ENCODE measurements around the gene DNAJC6. TPM values are rescaled to one million over a fixed set of nuclear protein-coding genes. Genes with fewer than 3 reads are reported as not detected.

The DNAJC6 gene
- total and polyA plus RNA-seq, 2 of the 13 experiments (the other 11 are each of a cell fraction or from before 2014, with no cell fraction given) = 1.0 to 1.6 TPM

GRCh38 chr1:65440322-65440900 lies 131.1 kb downstream of the DNAJC6 start:
- intact Hi-C loops (cut with micrococcal nuclease; ENCODE audit: unreplicated experiment) (no loop called here), in situ Hi-C loops (cut with HindIII; ENCODE audit: extremely low pct_ligation_motif_present, low pct_unique_long_range_greater_than_20kb) (loop anchor here (25.0 kb wide), 1 partner anchor 247 kb away; no protein-coding TSS in a partner anchor)
- H2AFZ ChIP-seq (ENCODE audit: low read length) = no peak overlapping the region
- ChIA-PET CTCF (ENCODE audit: low intra/inter-chr PET ratio, low total read pairs) (no interaction called here), POLR2A (no interaction called here)
- BruUV-seq (replicated peaks) = no TSS peak
- no peaks in the 10 kb centered on the region; the same call in 1 of the 2 replicates for H3K9me3 ChIP-seq (ENCODE audit: low read length)
- ATAC-seq = no peak; the same call in 2 of the 3 replicates
- H3K79me2 ChIP-seq (ENCODE audit: insufficient read depth, low read length) = no peaks in the 10 kb centered on the region
- DNase-seq (ENCODE audit: low spot score) = no peak
- peaks cover 11% of the 10 kb centered on the region; the same call in 1 of the 2 replicates for H3K4me1 ChIP-seq (ENCODE audit: insufficient read depth, low read length)
- no peaks in the 10 kb centered on the region for H4K20me1 ChIP-seq (ENCODE audit: insufficient read depth, low read length)
- H3K27me3 ChIP-seq (ENCODE audit: control insufficient read depth in 1 of 2, insufficient read depth in 2 of 2, low read length in 2 of 2) = no peaks in the 10 kb centered on the region
- H3K9ac ChIP-seq (ENCODE audit: insufficient read depth, low read depth, low read length) = no peak overlapping the region
- no peaks in the 10 kb centered on the region for H3K36me3 ChIP-seq (replicated peaks in 1 of 2; ENCODE audit: control insufficient read depth in 1 of 2, insufficient read depth in 2 of 2, low read length in 2 of 2)
- no peak overlapping the region for H3K4me3 ChIP-seq (replicated peaks in 1 of 3; ENCODE audit: insufficient read depth in 1 of 3, low read depth in 2 of 3, low read length in 3 of 3)
- no peak overlapping the region for H3K27ac ChIP-seq (ENCODE audit: extremely low read length, insufficient read depth, low read length)
- FAIRE-seq = no peak
- no peak overlapping the region for H3K4me2 ChIP-seq (ENCODE audit: low read depth, low read length)
- WGBS (ENCODE audit: low lambda C conversion rate) = 91% methylated on average over 12 of the region's 12 CpGs
- TF ChIP-seq IKZF1 (IDR thresholded peaks at IDR 0.05) (no peak), ZFP36L1 (CRISPR knock-in tag; IDR thresholded peaks at IDR 0.05) (no peak), ZNF572 (CRISPR knock-in tag; IDR thresholded peaks at IDR 0.05) (no peak), KMT2B (CRISPR knock-in tag; IDR thresholded peaks at IDR 0.05) (no peak), ZNF713 (CRISPR knock-in tag; IDR thresholded peaks at IDR 0.05) (no peak), RCOR2 (CRISPR knock-in tag; IDR thresholded peaks at IDR 0.05) (no peak), ZNF747 (CRISPR knock-in tag; IDR thresholded peaks at IDR 0.05; ENCODE audit: borderline replicate concordance) (no peak), ZBTB4 (CRISPR knock-in tag; IDR thresholded peaks at IDR 0.05; ENCODE audit: borderline replicate concordance) (no peak), ZXDC (CRISPR knock-in tag; IDR thresholded peaks at IDR 0.05) (no peak), ZNF746 (CRISPR knock-in tag; IDR thresholded peaks at IDR 0.05) (no peak), ZBTB42 (CRISPR knock-in tag; IDR thresholded peaks at IDR 0.05) (no peak), GMEB2 (CRISPR knock-in tag; IDR thresholded peaks at IDR 0.05; ENCODE audit: low read depth) (no peak), NCOA1 (CRISPR knock-in tag; IDR thresholded peaks at IDR 0.05) (no peak), IRX3 (CRISPR knock-in tag; IDR thresholded peaks at IDR 0.05; ENCODE audit: borderline replicate concordance, low read depth) (no peak), ARHGAP35 (CRISPR knock-in tag; IDR thresholded peaks at IDR 0.05; ENCODE audit: borderline replicate concordance) (no peak), EEA1 (CRISPR knock-in tag; IDR thresholded peaks at IDR 0.05; ENCODE audit: borderline replicate concordance) (no peak)
